ENCODE data around the gene ATAD3B. TPM values are rescaled to one million over a fixed set of nuclear protein-coding genes. Genes with fewer than 3 reads are reported as not detected.
A peak's percentile ranks its signal among the peaks of the same experiment; 100 is the strongest.

ATAD3B gene
- total and polyA plus RNA-seq, 2 of the 13 experiments (the other 11 are each of a cell fraction or from before 2014, with no cell fraction given) = 9.6 to 31.1 TPM

DNA sequence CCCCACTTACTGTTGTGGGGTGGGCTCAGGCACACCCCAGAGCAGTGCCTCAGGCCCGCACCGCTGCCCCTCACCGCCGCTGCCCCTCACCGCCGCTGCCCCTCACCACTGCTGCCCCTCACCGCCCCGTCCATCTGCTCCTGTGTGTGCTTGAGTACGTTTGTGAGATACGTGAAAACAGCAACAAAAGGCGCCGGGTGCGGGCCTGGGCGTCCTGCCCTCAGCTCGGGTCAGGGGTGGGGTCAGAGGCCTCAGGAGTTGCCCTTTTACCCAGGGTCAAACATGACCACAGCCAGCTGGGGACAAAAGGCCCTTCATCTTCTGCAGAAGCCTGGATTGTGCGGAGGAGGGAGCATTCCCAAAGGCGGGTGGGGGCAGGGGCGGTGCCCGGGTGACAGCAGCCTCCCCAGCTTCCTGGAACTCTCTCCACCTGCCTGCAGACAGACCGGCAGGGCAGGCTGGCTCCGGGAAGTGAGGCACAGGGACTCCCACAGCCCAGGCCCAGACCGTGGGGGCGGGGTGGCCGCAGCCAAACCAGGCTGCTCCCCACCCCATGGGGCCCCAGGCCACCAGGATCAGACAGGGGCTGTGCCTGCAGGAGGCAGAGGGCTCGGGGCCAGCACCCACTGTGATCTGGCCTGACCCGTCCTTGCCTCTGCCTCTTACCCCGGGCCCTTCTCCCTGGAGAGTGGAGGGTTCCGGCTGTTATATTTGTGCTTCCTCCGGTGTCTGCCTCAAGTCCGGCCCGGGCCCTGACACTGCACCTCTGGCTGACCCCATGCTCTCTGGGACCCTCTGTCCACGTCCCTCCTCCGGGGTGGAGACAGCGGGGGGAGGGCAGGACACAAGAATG lies 38.4 kb upstream of the ATAD3B start (continued):
- TF ChIP-seq, protein P1, sequence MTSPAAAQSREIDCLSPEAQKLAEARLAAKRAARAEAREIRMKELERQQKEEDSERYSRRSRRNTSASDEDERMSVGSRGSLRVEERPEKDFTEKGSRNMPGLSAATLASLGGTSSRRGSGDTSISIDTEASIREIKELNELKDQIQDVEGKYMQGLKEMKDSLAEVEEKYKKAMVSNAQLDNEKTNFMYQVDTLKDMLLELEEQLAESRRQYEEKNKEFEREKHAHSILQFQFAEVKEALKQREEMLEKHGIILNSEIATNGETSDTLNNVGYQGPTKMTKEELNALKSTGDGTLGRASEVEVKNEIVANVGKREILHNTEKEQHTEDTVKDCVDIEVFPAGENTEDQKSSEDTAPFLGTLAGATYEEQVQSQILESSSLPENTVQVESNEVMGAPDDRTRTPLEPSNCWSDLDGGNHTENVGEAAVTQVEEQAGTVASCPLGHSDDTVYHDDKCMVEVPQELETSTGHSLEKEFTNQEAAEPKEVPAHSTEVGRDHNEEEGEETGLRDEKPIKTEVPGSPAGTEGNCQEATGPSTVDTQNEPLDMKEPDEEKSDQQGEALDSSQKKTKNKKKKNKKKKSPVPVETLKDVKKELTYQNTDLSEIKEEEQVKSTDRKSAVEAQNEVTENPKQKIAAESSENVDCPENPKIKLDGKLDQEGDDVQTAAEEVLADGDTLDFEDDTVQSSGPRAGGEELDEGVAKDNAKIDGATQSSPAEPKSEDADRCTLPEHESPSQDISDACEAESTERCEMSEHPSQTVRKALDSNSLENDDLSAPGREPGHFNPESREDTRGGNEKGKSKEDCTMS (CRISPR knock-in tag; conservative IDR thresholded peaks at IDR 0.05) = no peak
- TF ChIP-seq SNAPC2 (CRISPR knock-in tag; IDR thresholded peaks at IDR 0.05) (peak; percentile 72), SKI (IDR thresholded peaks at IDR 0.05; ENCODE audit: partially characterized antibody) (peak; percentile 90), HNRNPL (IDR thresholded peaks at IDR 0.05; ENCODE audit: low read depth, low read length) (peak; percentile 87; the same call in 1 of the 2 replicates), ZFP36L1 (CRISPR knock-in tag; IDR thresholded peaks at IDR 0.05) (0 out of 2 replicates have a peak, but pooled peaks have one; percentile 21), HOXD1 (CRISPR knock-in tag; IDR thresholded peaks at IDR 0.05) (peak; percentile 84), ZNF337 (CRISPR knock-in tag; IDR thresholded peaks at IDR 0.05; ENCODE audit: borderline replicate concordance, low read depth) (peak; percentile 74; the same call in 1 of the 2 replicates), PHF5A (CRISPR knock-in tag; IDR thresholded peaks at IDR 0.05; ENCODE audit: low read depth, unreplicated experiment) (peak; percentile 58), ATF7 (IDR thresholded peaks at IDR 0.05) (no peak), ATF7 (CRISPR knock-in tag; IDR thresholded peaks at IDR 0.05) (0 out of 2 replicates have a peak, but pooled peaks have one; percentile 52), ZNF781 (CRISPR knock-in tag; IDR thresholded peaks at IDR 0.05; ENCODE audit: borderline replicate concordance, not compliant biosample characterization) (no peak), HNRNPUL1 (IDR thresholded peaks at IDR 0.05; ENCODE audit: low read depth, low read length) (no peak), TBP (CRISPR knock-in tag; IDR thresholded peaks at IDR 0.05) (no peak), SALL1 (CRISPR knock-in tag; IDR thresholded peaks at IDR 0.05) (peak; percentile 90), HES4 (CRISPR knock-in tag; IDR thresholded peaks at IDR 0.05; ENCODE audit: borderline replicate concordance) (peak; percentile 77; the same call in 1 of the 2 replicates)
- TF ChIP-seq, protein P2, sequence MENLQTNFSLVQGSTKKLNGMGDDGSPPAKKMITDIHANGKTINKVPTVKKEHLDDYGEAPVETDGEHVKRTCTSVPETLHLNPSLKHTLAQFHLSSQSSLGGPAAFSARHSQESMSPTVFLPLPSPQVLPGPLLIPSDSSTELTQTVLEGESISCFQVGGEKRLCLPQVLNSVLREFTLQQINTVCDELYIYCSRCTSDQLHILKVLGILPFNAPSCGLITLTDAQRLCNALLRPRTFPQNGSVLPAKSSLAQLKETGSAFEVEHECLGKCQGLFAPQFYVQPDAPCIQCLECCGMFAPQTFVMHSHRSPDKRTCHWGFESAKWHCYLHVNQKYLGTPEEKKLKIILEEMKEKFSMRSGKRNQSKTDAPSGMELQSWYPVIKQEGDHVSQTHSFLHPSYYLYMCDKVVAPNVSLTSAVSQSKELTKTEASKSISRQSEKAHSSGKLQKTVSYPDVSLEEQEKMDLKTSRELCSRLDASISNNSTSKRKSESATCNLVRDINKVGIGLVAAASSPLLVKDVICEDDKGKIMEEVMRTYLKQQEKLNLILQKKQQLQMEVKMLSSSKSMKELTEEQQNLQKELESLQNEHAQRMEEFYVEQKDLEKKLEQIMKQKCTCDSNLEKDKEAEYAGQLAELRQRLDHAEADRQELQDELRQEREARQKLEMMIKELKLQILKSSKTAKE (CRISPR knock-in tag; IDR thresholded peaks at IDR 0.05; ENCODE audit: borderline replicate concordance) = peak; percentile 97
- TF ChIP-seq, protein P3, sequence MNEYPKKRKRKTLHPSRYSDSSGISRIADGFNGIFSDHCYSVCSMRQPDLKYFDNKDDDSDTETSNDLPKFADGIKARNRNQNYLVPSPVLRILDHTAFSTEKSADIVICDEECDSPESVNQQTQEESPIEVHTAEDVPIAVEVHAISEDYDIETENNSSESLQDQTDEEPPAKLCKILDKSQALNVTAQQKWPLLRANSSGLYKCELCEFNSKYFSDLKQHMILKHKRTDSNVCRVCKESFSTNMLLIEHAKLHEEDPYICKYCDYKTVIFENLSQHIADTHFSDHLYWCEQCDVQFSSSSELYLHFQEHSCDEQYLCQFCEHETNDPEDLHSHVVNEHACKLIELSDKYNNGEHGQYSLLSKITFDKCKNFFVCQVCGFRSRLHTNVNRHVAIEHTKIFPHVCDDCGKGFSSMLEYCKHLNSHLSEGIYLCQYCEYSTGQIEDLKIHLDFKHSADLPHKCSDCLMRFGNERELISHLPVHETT (CRISPR knock-in tag; conservative IDR thresholded peaks at IDR 0.05) = peak; percentile 81
